Heart right ventricle (tissue), 16 donors: ENCODE data around the gene DRAP1. TPM values are rescaled to one million over a fixed set of nuclear protein-coding genes. Genes with fewer than 3 reads are reported as not detected.

Experiments used
- ATAC-seq, 8 donors: fragments of 200-7000 bp; cut with Tn5 transposase; one replicate each; pipeline ENCODE4 v1.9.1; 2020; ENCODE audit warnings: mild to moderate bottlenecking in 8 of 8, moderate library complexity in 8 of 8, moderate number of reproducible peaks in 1 of 8
- DNase-seq, 2 donors: peaks; one replicate each; pipeline ENCODE4 v3.0.0-alpha.2; 2020
- H3K27ac ChIP-seq, 10 donors: fragments of 200-600 bp; sonication (generic) in 2 of 10; one replicate each; pipeline versions ENCODE4 v1.5.0 to v1.8.0; 2020 to 2022; ENCODE audit warnings: mild to moderate bottlenecking in 3 of 10
- H3K27me3 ChIP-seq, 7 donors: fragments of 200-600 bp; one replicate each; pipeline ENCODE4 v1.8.0; 2021 to 2022; ENCODE audit warnings: mild to moderate bottlenecking in 2 of 7
- H3K36me3 ChIP-seq, 9 donors: fragments of 200-600 bp; sonication (generic) in 1 of 9; one replicate each; pipeline versions ENCODE4 v1.5.0 to v1.8.0; 2020 to 2022; ENCODE audit warnings: mild to moderate bottlenecking in 2 of 9
- H3K4me1 ChIP-seq, 9 donors: fragments of 200-600 bp; sonication (generic) in 1 of 9; one replicate each; pipeline versions ENCODE4 v1.5.0 to v1.8.0; 2020 to 2022; ENCODE audit warnings: mild to moderate bottlenecking in 4 of 9
- H3K4me3 ChIP-seq, 10 donors: fragments of 200-600 bp; sonication (generic) in 2 of 10; one replicate each; pipeline versions ENCODE4 v1.5.0 to v1.8.0; 2020 to 2022; ENCODE audit warnings: mild to moderate bottlenecking in 7 of 10, moderate library complexity in 2 of 10
- H3K9me3 ChIP-seq, 11 donors: fragments of 200-600 bp in 10 of 11; sonication (generic) in 2 of 11; one replicate each; pipeline versions ENCODE4 v1.5.0 to v1.8.0; 2013 to 2022; ENCODE audit warnings: mild to moderate bottlenecking in 2 of 11, control low read depth in 1 of 11, moderate library complexity in 1 of 11
- CTCF ChIP-seq, 9 donors: fragments of 200-600 bp; sonication (generic) in 2 of 9; IDR thresholded peaks; one replicate each; pipeline versions ENCODE4 v1.5.0 to v1.8.0; 2021 to 2022; ENCODE audit warnings: antibody characterized with exemption in 9 of 9, mild to moderate bottlenecking in 5 of 9, moderate library complexity in 1 of 9
- WGBS, 2 donors: extraction: QIAGEN DNeasy Blood & Tissue Kit; methylation state at CpG; one replicate each; pipeline ENCODE4 v1.1.7; 2013; ENCODE audit warnings: inconsistent platforms in 1 of 2; 5-methylcytosine and 5-hydroxymethylcytosine counted together
- intact Hi-C, 10 donors: fragments of 100-400 bp; cut with DNase I; formaldehyde crosslinking; loops; one replicate each; pipeline versions ENCODE4 v1.11.1 to v1.14.2; 2022
- polyA plus RNA-seq, 2 donors: library from polyadenylated mRNA; stranded (reverse); fragments of 200-250 nt; gene quantifications; one replicate each; pipeline ENCODE4 v1.2.3, GENCODE V29; 2013
- total RNA-seq, 10 donors: library from RNA; stranded (reverse); fragmentation: NEBNext Ultra II Directional in 3 of 10; extraction: Animal tissue kit (Norgen Biotek cat#: 25700) in 3 of 10; gene quantifications; one replicate each; pipeline versions ENCODE4 v1.2.1 to v1.2.4, GENCODE V29; 2021 to 2023
- donor health status: Arrhythmogenic right ventricular cardiomyopathy.
- donor health status: ischemic (EF 13 %, LVEDD 7.1; RV severe dilation, severe dysfunction).
- donor health status: healthy with polysubstance abuse.
- donor health status: DM: no; HTN: yes; CAD: no.
- donor health status: DM: no; HTN: no; CAD: no.
- donor health status: ischemic (EF 25% LVEDD 6.9; RV normal size, moderate dysfunction).
- donor health status: ischemic (EF 25% LVEDD 5.7; RV mildly dilated, moderate dysfunction).
- donor health status: healthy.
- donor health status: DM: yes; HTN: yes; CAD: no.
- donor health status: Ischemic cardiomyopathy.
- donor health status: ischemic (EF 35%, LVEDD 5.7; RV mildly dilated, moderate dysfunction).
- donor health status: nonischemic (EF 11% LVEDD 7.7; RV severe dilation, severe dysfunction).
- donor health status: DM: yes; HTN: yes; CAD: no.
- donor health status: PGD.
- donor health status: ischemic (EF 29% LVEDD 5.4; RV normal size, mild dysfunction).
- donor health status: nonischemic (EF 23%, LVEDD 6.1; RV moderate dilation, normal function).

DRAP1 gene
- total and polyA plus RNA-seq, 12 donors = 69.4 to 210 (median 98.8) TPM

GRCh38 chr11:65916391-65916790, 2.8 kb upstream of the DRAP1 start:
- Histone ChIP-seq H3K4me3 (peak overlapping the region in 2 of 10 donors; percentile 14 to 29), H3K27me3 (no peaks in the 10 kb centered on the region), H3K27ac (peak overlapping the region in 9 of 10 donors; percentile 67 to 99 (median 81)), H3K4me1 (peaks cover 44 to 71% (median 63%) of the 10 kb centered on the region in 9 donors), H3K9me3 (no peaks in the 10 kb centered on the region), H3K36me3 (peaks cover 0 to 16% (median 0%) of the 10 kb centered on the region in 9 donors)
- TF ChIP-seq CTCF (IDR thresholded peaks at IDR 0.05) = no peak
- ATAC-seq (no peak), DNase-seq (no peak)
- 72 to 73% methylated on average over 7 of the region's 7 CpGs for WGBS, 2 donors
- intact Hi-C loops = loop anchor here in 3 of 10 donors (5.0 kb wide), 2 partner anchors 46 to 344 kb away; partner anchors contain the start of genes SART1 (in 2 of the 3), FAM89B (in 1 of the 3) and ZNRD2 (in 1 of the 3)

GRCh38 chr11:65917077-65917433, 2.2 kb upstream of the DRAP1 start:
- intact Hi-C loops = loop anchor here in 3 of 10 donors (5.0 kb wide), 2 partner anchors 45 to 345 kb away; partner anchors contain the start of genes SART1 (in 2 of the 3), FAM89B (in 1 of the 3) and ZNRD2 (in 1 of the 3)
- H3K27ac ChIP-seq = peak overlapping the region in 6 of 10 donors; percentile 78 to 99 (median 96)
- no peak for DNase-seq
- peaks cover 0 to 22% (median 0%) of the 10 kb centered on the region in 9 donors for H3K36me3 ChIP-seq
- 93 to 100% methylated on average over 3 of the region's 3 CpGs for WGBS, 2 donors
- TF ChIP-seq CTCF (IDR thresholded peaks at IDR 0.05) = no peak
- H3K4me3 ChIP-seq = peak overlapping the region in 8 of 10 donors; percentile 74 to 100 (median 94)
- no peaks in the 10 kb centered on the region for H3K27me3 ChIP-seq
- no peak for ATAC-seq
- no peaks in the 10 kb centered on the region for H3K9me3 ChIP-seq
- H3K4me1 ChIP-seq = peaks cover 37 to 64% (median 56%) of the 10 kb centered on the region in 9 donors

- Histone ChIP-seq H3K36me3 (peaks cover 0 to 28% (median 0%) of the 10 kb centered on the region in 9 donors), H3K4me1 (peaks cover 36 to 60% (median 53%) of the 10 kb centered on the region in 9 donors), H3K27ac (peak overlapping the region; percentile 95 to 99 (median 97)), H3K4me3 (peak overlapping the region; percentile 74 to 100 (median 94)), H3K9me3 (no peaks in the 10 kb centered on the region), H3K27me3 (no peaks in the 10 kb centered on the region)
- ATAC-seq (no peak), DNase-seq (no peak)
- intact Hi-C loops = loop anchor here in 4 of 10 donors (2.0 to 5.0 kb wide), 5 partner anchors 27 to 345 kb away; partner anchors contain the start of genes SART1 (in 3 of the 4), FIBP (in 2 of the 4), CCDC85B (in 1 of the 4) and FAM89B (in 1 of the 4)
- WGBS, 2 donors = 81 to 83% methylated on average over 35 of the region's 35 CpGs
- TF ChIP-seq CTCF (IDR thresholded peaks at IDR 0.05) = no peak
Measured at GRCh38 chr11:65917434-65918210, 1.6 kb upstream of the DRAP1 start.
